Vein endothelial cell (primary cell): Measurements from ENCODE around the gene CDCA3. TPM values are rescaled to one million over a fixed set of nuclear protein-coding genes. Genes with fewer than 3 reads are reported as not detected.

Source experiments
- total RNA-seq: library from RNA; depleted of rRNA; stranded (reverse); fragments of >200 nt; gene quantifications from 2 replicates; pipeline ENCODE4 v1.2.3, GENCODE V29; 2012

Gene CDCA3
- total RNA-seq: 8.2 and 21.6 TPM in 2 replicates

DNA sequence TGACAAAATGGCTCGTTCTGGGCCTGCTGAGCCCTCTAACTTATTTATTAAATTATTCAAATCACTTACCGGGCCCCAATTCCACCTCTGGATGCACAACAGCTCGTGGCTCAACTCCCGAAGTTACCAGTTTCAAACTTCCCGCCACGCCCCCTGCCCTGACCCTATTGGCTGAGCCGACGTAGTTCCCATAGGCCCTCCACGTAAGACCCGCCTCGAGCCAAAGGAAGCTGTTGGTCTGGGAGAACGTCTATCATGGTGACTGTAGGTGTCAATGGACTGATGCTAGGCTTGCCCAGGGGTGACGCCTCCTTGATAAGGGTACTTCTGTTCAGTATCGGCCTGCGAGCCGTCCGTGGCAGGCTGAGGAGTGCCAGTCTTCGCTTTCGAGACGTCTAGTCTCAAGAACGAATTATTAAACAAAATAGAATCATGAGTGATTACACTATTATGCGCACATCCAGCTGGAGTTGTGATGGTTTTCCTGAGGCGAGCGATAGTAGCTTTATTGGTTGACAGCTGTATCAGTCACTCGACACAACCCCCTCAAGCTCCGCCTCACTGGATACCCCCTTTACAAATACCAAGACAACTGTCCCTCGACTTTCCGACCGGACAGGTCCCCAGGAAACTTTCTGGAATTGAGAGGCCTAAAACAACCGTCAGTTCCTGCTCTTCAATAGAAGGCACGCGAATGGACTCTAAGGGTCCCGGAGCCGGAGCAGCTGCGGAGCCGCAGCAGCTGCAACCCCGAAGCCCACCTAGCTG, at the start of gene CDCA3:
TSS of gene CDCA3 (minus strand) at position 134 of the 768 bp plus-strand sequence. CDS start 334 bp downstream, outside the sequence.

DNA sequence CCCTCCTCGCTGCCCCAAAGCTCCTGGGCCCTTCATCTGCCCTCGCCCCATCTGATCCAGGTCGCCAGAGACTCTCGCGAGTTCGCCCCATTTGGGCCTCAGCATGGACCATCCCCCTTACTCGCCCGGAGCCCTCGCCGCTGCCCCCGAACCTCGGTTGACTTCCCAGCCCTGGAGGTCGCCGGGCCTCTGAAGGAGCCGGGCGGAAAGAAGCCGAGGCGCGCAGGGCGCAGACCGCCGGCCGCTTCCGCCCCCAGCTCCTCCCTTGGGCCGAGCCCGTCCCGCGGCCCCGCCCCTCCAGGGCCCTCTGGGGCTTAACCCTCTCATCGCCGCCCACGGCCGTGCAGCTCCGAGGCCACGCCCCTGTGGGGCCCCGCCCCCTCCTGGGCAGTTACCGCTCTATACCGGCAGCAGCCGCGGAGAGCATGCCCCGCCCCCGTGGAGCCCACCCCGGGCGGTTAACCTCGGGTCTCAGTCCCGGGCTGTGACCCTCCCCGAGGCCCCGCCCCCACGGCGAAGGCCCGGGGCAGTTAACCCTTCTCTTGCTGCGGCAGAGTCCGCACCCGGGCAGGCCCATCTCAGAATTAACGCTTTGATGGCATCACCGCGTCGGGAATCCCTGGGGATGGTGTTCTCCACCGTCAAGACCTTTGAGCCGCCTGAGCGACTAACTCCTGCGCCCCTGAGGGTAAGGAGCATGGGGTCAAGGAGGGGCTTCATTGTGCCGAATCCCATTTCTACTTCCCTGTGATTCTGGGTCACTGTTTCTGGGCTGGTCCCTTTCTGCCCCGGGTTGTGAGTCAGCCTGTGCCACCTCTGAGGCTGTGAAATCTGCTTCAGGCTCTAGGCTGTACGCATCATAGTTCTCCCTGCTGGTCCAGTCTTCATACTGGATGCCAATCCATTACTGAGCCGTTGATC, 22.3 kb upstream of the CDCA3 start, which contains the start of gene SPSB2:
TSS of gene SPSB2 (minus strand) at position 210 of the 921 bp plus-strand sequence. CDS start 402 bp downstream, outside the sequence.

DNA sequence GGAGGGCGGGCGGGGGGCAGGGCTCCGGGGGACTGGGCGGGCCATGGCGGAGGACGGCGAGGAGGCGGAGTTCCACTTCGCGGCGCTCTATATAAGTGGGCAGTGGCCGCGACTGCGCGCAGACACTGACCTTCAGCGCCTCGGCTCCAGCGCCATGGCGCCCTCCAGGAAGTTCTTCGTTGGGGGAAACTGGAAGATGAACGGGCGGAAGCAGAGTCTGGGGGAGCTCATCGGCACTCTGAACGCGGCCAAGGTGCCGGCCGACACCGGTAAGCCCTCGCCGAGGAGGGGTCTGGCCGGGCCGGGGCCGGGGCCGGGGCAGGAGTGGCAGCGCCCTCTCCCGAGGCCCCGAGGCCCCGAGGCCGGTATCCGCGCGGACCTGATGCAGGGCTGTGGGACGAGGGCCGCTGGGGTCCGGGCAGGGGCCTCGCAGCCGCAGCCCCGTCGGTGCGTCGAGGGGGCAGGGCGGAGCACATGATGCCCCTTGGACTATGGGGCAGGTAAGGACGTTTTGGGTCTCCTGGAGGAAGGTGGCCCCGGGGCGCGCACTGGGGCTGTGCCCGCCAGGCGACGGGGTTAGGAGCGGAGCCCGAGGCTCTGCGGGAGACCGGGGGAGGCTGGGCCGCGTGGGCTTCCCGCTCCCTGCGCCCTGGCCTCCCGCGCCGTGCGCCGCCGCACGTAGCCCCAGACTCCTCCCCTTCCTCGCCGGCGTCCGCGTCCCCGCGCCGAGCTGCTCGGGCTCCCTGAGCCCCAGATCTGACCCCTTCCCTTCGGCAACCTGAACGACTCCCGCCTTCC, 16.5 kb upstream of the CDCA3 start, which contains the start of gene TPI1:
TSS of gene TPI1 (plus strand) at position 119 of the 798 bp plus-strand sequence. CDS start at position 155, 36 bp downstream.

DNA sequence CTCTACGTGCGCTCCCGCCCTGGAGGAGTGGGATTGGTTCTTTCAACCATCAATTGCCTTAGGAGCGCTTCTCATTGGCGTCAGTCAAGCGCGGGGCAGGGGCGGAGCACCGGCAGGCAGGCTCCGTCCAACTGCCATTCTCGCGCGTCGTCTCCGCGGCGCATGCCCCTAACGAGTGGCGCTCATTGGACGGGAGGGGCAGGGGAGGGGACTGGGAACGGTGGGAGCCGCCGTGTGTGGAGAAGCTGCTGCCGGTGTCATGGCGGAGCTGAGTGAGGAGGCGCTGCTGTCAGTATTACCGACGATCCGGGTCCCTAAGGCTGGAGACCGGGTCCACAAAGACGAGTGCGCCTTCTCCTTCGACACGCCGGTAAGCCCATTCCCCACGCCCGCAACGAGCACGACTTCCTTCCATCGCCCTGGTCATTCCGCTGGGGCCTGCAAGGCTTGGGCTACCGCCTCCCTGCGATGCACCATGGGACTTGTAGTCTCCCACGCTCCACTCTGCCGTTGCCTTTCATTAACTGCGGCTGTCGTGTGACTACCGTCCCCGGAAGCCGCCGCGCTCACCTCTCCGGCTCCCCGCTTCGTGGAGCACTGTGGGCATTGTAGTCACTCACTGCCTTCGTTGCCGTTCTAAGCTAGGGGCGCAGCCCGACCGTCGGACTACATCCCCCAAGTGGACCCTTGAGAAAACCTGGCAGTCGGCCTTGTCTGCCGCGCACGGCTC, 1.0 kb upstream of the CDCA3 start, which contains the start of gene USP5:
TSS of gene USP5 (plus strand) at position 230 of the 730 bp plus-strand sequence. CDS start at position 260, 30 bp downstream.

DNA sequence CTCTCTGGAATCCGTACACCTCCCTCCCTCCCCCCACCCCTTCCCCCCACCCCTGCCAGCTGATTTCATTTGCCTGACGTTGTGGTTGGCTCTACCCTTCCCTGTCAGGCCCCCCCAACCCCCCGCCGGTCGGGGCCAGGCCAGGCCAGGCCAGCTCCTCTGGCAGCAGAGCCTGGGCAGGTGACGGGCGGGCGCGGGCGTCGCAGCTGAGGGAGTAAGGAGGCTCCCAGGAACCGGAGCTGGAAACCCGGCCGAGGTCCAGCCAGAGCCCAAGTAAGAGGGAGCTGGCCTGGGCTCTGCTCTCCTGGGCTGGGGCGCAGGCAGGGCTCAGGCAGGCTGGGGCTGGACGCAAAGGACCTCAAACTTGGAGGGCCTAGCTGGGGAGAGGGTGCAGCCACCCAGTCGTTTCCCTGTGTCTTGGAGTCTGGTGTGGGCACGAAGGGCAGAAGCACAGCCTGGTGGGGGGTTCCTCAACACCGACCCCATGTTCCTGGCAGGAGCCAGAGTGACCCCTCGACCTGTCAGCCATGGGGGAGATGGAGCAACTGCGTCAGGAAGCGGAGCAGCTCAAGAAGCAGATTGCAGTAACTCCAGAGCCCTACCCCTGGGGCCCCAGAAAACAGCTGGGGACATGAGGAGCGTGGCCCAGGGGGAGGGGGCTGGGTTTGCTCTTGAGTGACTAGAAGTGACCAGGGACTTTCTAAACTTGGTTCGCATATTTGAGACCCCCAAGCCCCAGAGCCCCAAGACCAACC, 10.1 kb downstream of the CDCA3 start, which contains the start of gene GNB3:
TSS of gene GNB3 (plus strand) at position 165 of the 755 bp plus-strand sequence. CDS start at position 528, 363 bp downstream.

DNA sequence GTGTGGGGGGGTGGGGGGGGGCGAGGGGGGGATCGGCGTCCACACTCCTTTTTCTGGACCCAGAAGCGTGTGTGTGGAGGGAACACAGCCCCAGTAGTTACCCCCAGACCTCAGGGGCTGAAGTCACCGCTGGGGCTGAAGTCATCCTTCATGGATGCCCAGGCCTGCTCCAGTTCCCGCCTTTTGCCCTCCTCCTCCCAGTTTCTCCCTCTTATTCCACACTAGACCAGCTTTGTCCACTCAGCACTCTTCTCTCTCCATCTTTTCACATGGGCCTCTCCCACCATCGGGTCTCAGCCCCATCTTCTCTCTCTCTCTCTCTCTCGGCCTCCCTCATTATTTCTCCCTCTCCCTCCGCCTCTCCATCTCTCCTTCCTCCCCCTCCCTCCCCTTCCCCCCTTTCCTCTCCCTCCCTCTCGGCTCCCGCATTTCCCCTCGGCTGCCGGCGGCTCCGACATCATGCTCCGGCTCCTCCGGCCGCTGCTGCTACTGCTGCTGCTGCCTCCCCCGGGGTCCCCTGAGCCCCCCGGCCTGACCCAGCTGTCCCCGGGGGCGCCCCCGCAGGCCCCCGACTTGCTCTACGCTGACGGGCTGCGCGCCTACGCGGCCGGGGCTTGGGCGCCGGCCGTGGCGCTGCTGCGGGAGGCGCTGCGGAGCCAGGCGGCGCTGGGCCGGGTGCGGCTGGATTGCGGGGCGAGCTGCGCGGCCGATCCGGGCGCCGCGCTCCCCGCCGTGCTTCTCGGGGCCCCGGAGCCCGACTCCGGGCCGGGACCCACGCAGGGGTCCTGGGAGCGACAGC, 22.9 kb downstream of the CDCA3 start, which contains the start of gene P3H3:
TSS of gene P3H3 (plus strand) at position 426 of the 799 bp plus-strand sequence. CDS start at position 460, 34 bp downstream.

DNA sequence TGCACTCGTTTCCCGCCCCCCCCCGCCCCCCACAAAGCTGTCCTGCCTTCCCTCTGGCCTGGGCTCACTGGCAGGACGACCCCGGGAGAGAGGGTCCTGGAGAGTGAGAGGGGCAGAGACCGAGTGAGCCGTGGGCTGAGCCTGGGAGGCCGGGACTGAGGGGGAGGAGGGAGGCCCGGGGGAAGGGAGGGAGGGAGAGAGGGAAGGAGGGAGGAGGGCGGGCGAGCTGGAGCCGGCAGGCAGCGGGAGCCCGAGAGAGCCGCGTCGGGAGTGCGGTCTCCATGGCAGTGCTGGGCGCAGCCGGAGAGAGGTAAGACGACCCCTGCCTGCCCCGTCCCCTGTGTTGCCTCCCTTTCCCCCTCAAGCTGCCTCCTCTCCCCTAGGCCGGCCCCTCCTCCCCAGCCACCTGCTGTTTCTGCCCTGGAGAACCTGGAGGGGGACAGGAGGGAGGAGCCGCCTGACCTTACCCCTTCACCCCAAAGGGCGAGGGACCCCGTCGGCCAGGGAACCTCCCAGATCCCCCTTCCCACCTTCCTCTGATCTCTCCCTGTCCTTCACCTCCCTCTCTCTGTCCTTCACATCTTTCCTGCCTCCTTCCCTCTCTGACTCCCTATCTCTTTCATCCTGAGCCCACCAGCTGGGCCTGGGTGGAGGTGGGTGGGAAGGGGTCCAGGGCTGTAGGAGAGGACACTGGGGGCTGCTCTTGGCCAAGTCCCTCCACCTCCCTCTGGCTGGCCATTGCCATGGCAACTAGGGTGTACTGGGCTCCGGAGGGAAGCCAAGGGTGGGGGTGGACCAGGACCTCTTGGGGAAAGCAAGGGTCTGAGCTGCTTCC, 29.3 kb downstream of the CDCA3 start, which contains the start of gene GPR162:
TSS of gene GPR162 (plus strand) at position 231 of the 835 bp plus-strand sequence. CDS start 2,078 bp downstream, outside the sequence.

Other genes starting within 250 kb of the CDCA3 start
- 225 and 228 TPM in 2 replicates for gene CHD4, start 243.9 kb downstream of the CDCA3 start, total RNA-seq
- gene LPAR5, start 215.3 kb downstream of the CDCA3 start, total RNA-seq: 0.10 TPM in 1 of 2 replicates, not detected in the other
- gene ACRBP, start 203.9 kb downstream of the CDCA3 start, total RNA-seq: 0.57 and 1.6 TPM in 2 replicates
- 37.7 and 40.8 TPM in 2 replicates for gene ING4, start 188.2 kb downstream of the CDCA3 start, total RNA-seq
- 30.2 and 31.4 TPM in 2 replicates for gene ZNF384, start 161.9 kb downstream of the CDCA3 start, total RNA-seq
- not detected in 2 replicates for gene PIANP, start 150.5 kb downstream of the CDCA3 start, total RNA-seq
- 42.5 and 45.7 TPM in 2 replicates for gene COPS7A, start 127.2 kb downstream of the CDCA3 start, total RNA-seq
- 141 and 153 TPM in 2 replicates for gene MLF2, start 98.1 kb downstream of the CDCA3 start, total RNA-seq
- 126 and 169 TPM in 2 replicates for gene PTMS, start 84.9 kb downstream of the CDCA3 start, total RNA-seq
- gene LAG3, start 78.8 kb downstream of the CDCA3 start, total RNA-seq: 0.10 and 0.33 TPM in 2 replicates
- gene CD4, start 61.8 kb downstream of the CDCA3 start, total RNA-seq: not detected in 2 replicates
- 3.4 and 6.5 TPM in 2 replicates for gene GPR162, start 29.5 kb downstream of the CDCA3 start, total RNA-seq
- gene P3H3, start 22.9 kb downstream of the CDCA3 start, total RNA-seq: 43.7 and 58.1 TPM in 2 replicates
- gene GNB3, start 10.4 kb downstream of the CDCA3 start, total RNA-seq: 2.6 and 2.9 TPM in 2 replicates
- gene USP5, start 864 bp upstream of the CDCA3 start, total RNA-seq: 93.1 and 105 TPM in 2 replicates
- gene TPI1, start 16.2 kb upstream of the CDCA3 start, total RNA-seq: 757 and 836 TPM in 2 replicates
- gene SPSB2, start 22.0 kb upstream of the CDCA3 start, total RNA-seq: 3.3 and 4.3 TPM in 2 replicates
- 2.5 and 2.9 TPM in 2 replicates for gene LRRC23, start 53.5 kb upstream of the CDCA3 start, total RNA-seq
- 3.1 and 5.6 TPM in 2 replicates for gene ENO2, start 63.3 kb upstream of the CDCA3 start, total RNA-seq
- gene ATN1, start 76.7 kb upstream of the CDCA3 start, total RNA-seq: 14.9 and 17.3 TPM in 2 replicates
- gene RNU7-1, start 92.5 kb upstream of the CDCA3 start, total RNA-seq: not detected in 2 replicates
- gene C12orf57, start 92.7 kb upstream of the CDCA3 start, total RNA-seq: 62.0 and 91.1 TPM in 2 replicates
- 1.2 and 2.0 TPM in 2 replicates for gene PTPN6, start 100.1 kb upstream of the CDCA3 start, total RNA-seq
- gene PHB2, start 119.4 kb upstream of the CDCA3 start, total RNA-seq: 257 and 283 TPM in 2 replicates
- 31.0 and 36.5 TPM in 2 replicates for gene EMG1, start 119.6 kb upstream of the CDCA3 start, total RNA-seq
- 7.8 and 13.4 TPM in 2 replicates for gene LPCAT3, start 167.2 kb upstream of the CDCA3 start, total RNA-seq
- 0.48 and 0.98 TPM in 2 replicates for gene C1S, start 209.4 kb upstream of the CDCA3 start, total RNA-seq
- gene C1R, start 241.2 kb upstream of the CDCA3 start, total RNA-seq: 0.65 and 1.1 TPM in 2 replicates